ENCODE data around the gene TMEM213.

- TF ChIP-seq, protein P1, sequence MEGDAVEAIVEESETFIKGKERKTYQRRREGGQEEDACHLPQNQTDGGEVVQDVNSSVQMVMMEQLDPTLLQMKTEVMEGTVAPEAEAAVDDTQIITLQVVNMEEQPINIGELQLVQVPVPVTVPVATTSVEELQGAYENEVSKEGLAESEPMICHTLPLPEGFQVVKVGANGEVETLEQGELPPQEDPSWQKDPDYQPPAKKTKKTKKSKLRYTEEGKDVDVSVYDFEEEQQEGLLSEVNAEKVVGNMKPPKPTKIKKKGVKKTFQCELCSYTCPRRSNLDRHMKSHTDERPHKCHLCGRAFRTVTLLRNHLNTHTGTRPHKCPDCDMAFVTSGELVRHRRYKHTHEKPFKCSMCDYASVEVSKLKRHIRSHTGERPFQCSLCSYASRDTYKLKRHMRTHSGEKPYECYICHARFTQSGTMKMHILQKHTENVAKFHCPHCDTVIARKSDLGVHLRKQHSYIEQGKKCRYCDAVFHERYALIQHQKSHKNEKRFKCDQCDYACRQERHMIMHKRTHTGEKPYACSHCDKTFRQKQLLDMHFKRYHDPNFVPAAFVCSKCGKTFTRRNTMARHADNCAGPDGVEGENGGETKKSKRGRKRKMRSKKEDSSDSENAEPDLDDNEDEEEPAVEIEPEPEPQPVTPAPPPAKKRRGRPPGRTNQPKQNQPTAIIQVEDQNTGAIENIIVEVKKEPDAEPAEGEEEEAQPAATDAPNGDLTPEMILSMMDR (IDR thresholded peaks at IDR 0.05): no peak
- no peak for TF ChIP-seq POLR2A (IDR thresholded peaks at IDR 0.05)
These were observed 12.0 kb upstream of the TMEM213 start for GRCh38 chr7:138785587-138786437.

Measured in upper lobe of left lung (tissue), 4 donors.